CD4-positive, alpha-beta T cell (primary cell): ENCODE measurements around the gene RBM18. TPM values are rescaled to one million over a fixed set of nuclear protein-coding genes. Genes with fewer than 3 reads are reported as not detected.
A peak's percentile ranks its signal among the peaks of the same experiment; 100 is the strongest.

Experiments
- ATAC-seq: fragments of 200-7000 bp; cut with Tn5 transposase; one replicate; pipeline ENCODE4 v1.10.0; 2022; ENCODE audit warnings: mild to moderate bottlenecking; ENCODE audit not compliant: poor library complexity
- CTCF ChIA-PET: fragments of 350-600 bp; sonication (Branson Sonifier 250); formaldehyde crosslinking; loops from one replicate; lab custom pipeline; 2021; ENCODE audit warnings: antibody characterized with exemption, inconsistent platforms; lab: Charles Lee
- POLR2A ChIA-PET: fragments of 350-600 bp; sonication (Branson Sonifier 250); formaldehyde crosslinking; loops from one replicate; lab custom pipeline; 2021; ENCODE audit warnings: antibody characterized with exemption, inconsistent platforms; lab: Charles Lee
- DNase-seq, 14 experiments: peaks; one replicate each; pipeline ENCODE4 v3.0.0-alpha.2; 2013 to 2020; ENCODE audit warnings: mixed read lengths in 2 of 14
- H3K27ac ChIP-seq, 2 donors: one replicate each; pipeline versions ENCODE4 v1.5.1 to v1.7.0; 2013; ENCODE audit warnings: low read length in 2 of 2, low read depth in 1 of 2, mild to moderate bottlenecking in 1 of 2
- H3K27me3 ChIP-seq, 2 experiments: 1 replicate in 1 of 2; 2 replicates in 1 of 2; pipeline versions ENCODE4 v1.6.1 to v1.7.0; 2013; ENCODE audit warnings: low read length in 2 of 2, control low read depth in 1 of 2, mild to moderate bottlenecking in 1 of 2, moderate library complexity in 1 of 2; ENCODE audit not compliant: insufficient read depth in 2 of 2, control insufficient read depth in 1 of 2
- H3K36me3 ChIP-seq: one replicate; pipeline ENCODE4 v1.6.1; 2013; ENCODE audit warnings: low read length, control low read depth; ENCODE audit not compliant: insufficient read depth
- H3K4me1 ChIP-seq: one replicate; pipeline ENCODE4 v1.6.1; 2013; ENCODE audit warnings: low read length, control low read depth; ENCODE audit not compliant: insufficient read depth
- H3K4me3 ChIP-seq: one replicate; pipeline ENCODE4 v1.5.1; 2013; ENCODE audit warnings: mild to moderate bottlenecking, low read length, moderate library complexity
- H3K9me3 ChIP-seq, 2 experiments: 1 replicate in 1 of 2; 2 replicates in 1 of 2; pipeline versions ENCODE4 v1.6.1 to v1.7.0; 2013; ENCODE audit warnings: low read length in 2 of 2, mild to moderate bottlenecking in 2 of 2, control low read depth in 1 of 2, moderate library complexity in 1 of 2; ENCODE audit not compliant: control insufficient read depth in 1 of 2, insufficient read depth in 1 of 2
- H3K27ac Mint-ChIP-seq: one replicate; pipeline ENCODE4 v1.8.0; 2020; ENCODE audit warnings: mixed read lengths
- H3K27me3 Mint-ChIP-seq: one replicate; pipeline ENCODE4 v1.8.0; 2021; ENCODE audit warnings: mixed read lengths
- H3K36me3 Mint-ChIP-seq: one replicate; pipeline ENCODE4 v1.8.0; 2021; ENCODE audit warnings: low read depth, mixed read lengths
- H3K4me1 Mint-ChIP-seq: one replicate; pipeline ENCODE4 v1.8.0; 2021; ENCODE audit warnings: low read depth, mixed read lengths
- H3K4me3 Mint-ChIP-seq: one replicate; pipeline ENCODE4 v1.8.0; 2020; ENCODE audit warnings: mild to moderate bottlenecking, mixed read lengths
- H3K9me3 Mint-ChIP-seq: one replicate; pipeline ENCODE4 v1.8.0; 2020; ENCODE audit warnings: mixed read lengths
- CTCF ChIP-seq: fragments of 200-600 bp; IDR thresholded peaks from one replicate; pipeline ENCODE4 v1.8.0; 2022; ENCODE audit warnings: antibody characterized with exemption, mild to moderate bottlenecking
- intact Hi-C, 2 experiments: fragments of 100-400 bp; cut with DNase I in 1 of 2; cut with micrococcal nuclease in 1 of 2; formaldehyde crosslinking; loops; one replicate each; pipeline versions ENCODE4 v1.15.1 to v1.9.0; 2023 to 2025; cut with DNase I, micrococcal nuclease
- total RNA-seq, 174 experiments: library from RNA in 2 of 174; stranded (reverse) in 2 of 174; gene quantifications; one replicate each; pipeline ENCODE4 v1.2.3 and lab custom pipeline; 2021 to 2026

RBM18 gene
- total RNA-seq, 2 experiments from 2014 or later, result 25.9 to 27.0 TPM

GRCh38 chr9:122263699-122264349 lies 816 bp downstream of the RBM18 start:
- Mint-ChIP-seq H3K4me3 (peak overlapping the region; percentile 90), H3K27me3 (no peaks in the 10 kb centered on the region), H3K27ac (peak overlapping the region; percentile 94), H3K9me3 (no peaks in the 10 kb centered on the region), H3K36me3 (peaks cover 51% of the 10 kb centered on the region), H3K4me1 (peaks cover 71% of the 10 kb centered on the region)
- CTCF ChIA-PET, result interaction anchor here (1.2 kb wide), 1 partner anchor 171 kb away, joined by 3 read pairs; no protein-coding TSS in a partner anchor
- Histone ChIP-seq H3K36me3 (peaks cover 32% of the 10 kb centered on the region), H3K27ac (peak overlapping the region; percentile 89 to 97), H3K27me3 (no peaks in the 10 kb centered on the region), H3K9me3 (no peaks in the 10 kb centered on the region), H3K4me1 (peaks cover 29% of the 10 kb centered on the region), H3K4me3 (peak overlapping the region; percentile 86)
- no peak for TF ChIP-seq CTCF
- POLR2A ChIA-PET, result interaction anchor here (0.6 kb wide), 1 partner anchor 1062 kb away, joined by 3 read pairs; the partner anchor contains the start of gene RAB14
- DNase-seq, result peak in 1 of 14 experiments; percentile 24
- intact Hi-C loops, result loop anchor here (1.0 to 10.0 kb wide), 7 partner anchors 105 to 1679 kb away; partner anchors contain the start of genes MORN5 (in 2 of the 2), NDUFA8 (in 2 of the 2), CDK5RAP2 (in 1 of the 2) and PDCL (in 1 of the 2)
- ATAC-seq, result peak; percentile 3

- no peak for DNase-seq
- no peak for TF ChIP-seq CTCF
- peaks cover 63% of the 10 kb centered on the region for H3K36me3 Mint-ChIP-seq
- intact Hi-C loops, result loop anchor here in 1 of 2 experiments (10.0 kb wide), 4 partner anchors 563 to 1677 kb away; partner anchors contain the start of genes CDK5RAP2, PDCL, RC3H2 and ZBTB26
- Histone ChIP-seq H3K9me3 (no peaks in the 10 kb centered on the region), H3K27me3 (no peaks in the 10 kb centered on the region), H3K4me3 (no peak overlapping the region), H3K27ac (no peak overlapping the region), H3K4me1 (peaks cover 29% of the 10 kb centered on the region), H3K36me3 (peaks cover 45% of the 10 kb centered on the region)
- no peaks in the 10 kb centered on the region for H3K9me3 Mint-ChIP-seq
- POLR2A ChIA-PET, result no interaction called here
- peaks cover 64% of the 10 kb centered on the region for H3K4me1 Mint-ChIP-seq
- peak overlapping the region; percentile 94 for H3K27ac Mint-ChIP-seq
- peak overlapping the region; percentile 83 for H3K4me3 Mint-ChIP-seq
- ATAC-seq, result no peak
- H3K27me3 Mint-ChIP-seq, result no peaks in the 10 kb centered on the region
- CTCF ChIA-PET, result no interaction called here
Observed at GRCh38 chr9:122262073-122262472, 2.6 kb downstream of the RBM18 start.

GRCh38 chr9:122261469-122261881 lies 3.2 kb downstream of the RBM18 start:
- Mint-ChIP-seq H3K36me3 (peaks cover 68% of the 10 kb centered on the region), H3K27me3 (no peaks in the 10 kb centered on the region), H3K9me3 (no peaks in the 10 kb centered on the region), H3K4me1 (peaks cover 63% of the 10 kb centered on the region), H3K4me3 (peak overlapping the region; percentile 59), H3K27ac (peak overlapping the region; percentile 94)
- no peak overlapping the region for H3K27ac ChIP-seq
- ChIA-PET POLR2A (no interaction called here), CTCF (no interaction called here)
- H3K27me3 ChIP-seq, result no peaks in the 10 kb centered on the region
- no peak for DNase-seq
- peaks cover 29% of the 10 kb centered on the region for H3K4me1 ChIP-seq
- ATAC-seq, result no peak
- H3K9me3 ChIP-seq, result no peaks in the 10 kb centered on the region
- intact Hi-C loops, result loop anchor here in 1 of 2 experiments (10.0 kb wide), 4 partner anchors 563 to 1677 kb away; partner anchors contain the start of genes CDK5RAP2, PDCL, RC3H2 and ZBTB26
- TF ChIP-seq CTCF, result no peak
- H3K36me3 ChIP-seq, result peaks cover 48% of the 10 kb centered on the region
- H3K4me3 ChIP-seq, result no peak overlapping the region
